Activated naive CD4-positive, alpha-beta T cell treated with Interleukin-2 at 50 U/mL for 16 hours (primary cell): ENCODE results near the gene XRN2.
"Not testable (repeated sequence)": the region's sequence is repeated elsewhere in the genome, so short reads cannot be mapped to it uniquely, and the experiment has no call there.

Experiments
- DNase-seq: peaks from one replicate; pipeline ENCODE4 v3.0.0-alpha.2; 2020

The XRN2 gene

DNA sequence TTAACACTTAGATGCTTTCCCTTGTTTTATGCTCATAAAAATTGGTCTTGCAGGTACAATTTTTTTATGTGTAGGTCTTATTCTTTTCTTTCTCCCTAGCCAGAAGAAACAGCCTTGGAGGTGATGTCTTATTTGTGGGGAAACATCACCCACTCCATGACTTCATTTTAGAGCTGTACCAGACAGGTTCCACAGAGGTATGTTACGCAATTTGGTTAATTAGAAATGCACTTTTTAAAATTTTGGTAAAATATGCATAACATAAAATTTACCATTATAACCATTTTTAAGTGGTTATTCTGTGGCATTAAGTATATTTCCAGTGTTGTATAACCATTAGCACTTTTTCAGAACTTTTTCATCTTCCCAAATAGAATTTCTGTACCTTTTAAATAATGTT lies 52.9 kb downstream of the XRN2 start:
- DNase-seq, result no peak

DNA sequence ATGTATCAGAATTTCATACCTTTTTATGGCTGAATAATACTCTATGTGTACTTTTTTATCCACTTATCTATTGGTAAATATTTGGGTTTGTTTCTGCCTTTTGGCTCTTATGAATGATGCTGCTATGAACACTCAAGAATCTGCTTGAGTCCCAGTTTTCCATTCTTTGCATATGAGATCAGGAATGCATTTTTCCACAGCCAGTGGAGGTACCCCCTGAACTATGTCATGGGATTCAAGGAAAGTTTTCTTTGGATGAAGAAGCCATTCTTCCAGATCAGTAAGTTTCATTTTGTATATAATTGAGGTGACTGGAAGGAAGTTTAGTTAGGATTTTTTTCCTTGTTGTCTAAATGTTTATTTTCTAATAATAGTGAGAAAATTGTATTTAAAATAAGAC lies 53.3 kb downstream of the XRN2 start:
- DNase-seq, result no peak

DNA sequence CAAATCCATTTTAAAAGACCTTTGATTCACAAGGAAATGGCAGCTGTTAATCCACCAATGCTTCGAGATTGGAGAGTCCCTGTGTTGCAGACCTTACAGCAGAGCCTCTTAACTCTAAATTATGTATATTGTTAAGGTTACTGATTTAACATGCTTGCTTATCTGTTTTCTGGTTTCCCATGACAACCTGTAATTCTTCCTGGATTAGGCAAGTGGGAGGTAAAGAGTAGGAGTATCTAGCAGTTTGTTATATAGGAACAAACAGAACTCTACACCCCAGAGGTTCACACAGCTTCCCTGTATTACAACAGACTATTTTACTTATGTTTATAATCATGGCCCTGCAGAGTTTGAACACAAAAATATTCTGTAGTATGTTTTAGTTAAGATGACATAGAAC lies 54.7 kb downstream of the XRN2 start:
- DNase-seq, result no peak

DNA sequence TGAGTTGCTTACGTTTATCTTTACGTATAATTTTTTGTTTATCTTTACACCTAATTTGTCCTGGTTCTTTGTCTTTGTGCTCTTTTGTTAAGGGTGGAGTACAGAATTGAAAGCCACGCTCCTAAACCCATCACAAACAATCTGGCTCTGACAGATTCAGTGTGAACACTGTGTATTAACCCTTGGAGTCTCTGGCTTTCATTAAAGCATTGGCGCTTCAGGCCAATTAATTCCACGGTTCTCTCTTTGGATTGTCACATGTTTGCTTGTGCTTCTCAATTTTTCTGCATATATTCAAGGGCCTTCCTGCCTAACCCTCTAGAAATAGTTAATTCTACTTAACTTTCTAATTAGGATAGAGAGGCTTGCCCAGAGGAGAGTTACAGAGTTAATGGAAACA lies 55.6 kb downstream of the XRN2 start:
- no peak for DNase-seq

DNA sequence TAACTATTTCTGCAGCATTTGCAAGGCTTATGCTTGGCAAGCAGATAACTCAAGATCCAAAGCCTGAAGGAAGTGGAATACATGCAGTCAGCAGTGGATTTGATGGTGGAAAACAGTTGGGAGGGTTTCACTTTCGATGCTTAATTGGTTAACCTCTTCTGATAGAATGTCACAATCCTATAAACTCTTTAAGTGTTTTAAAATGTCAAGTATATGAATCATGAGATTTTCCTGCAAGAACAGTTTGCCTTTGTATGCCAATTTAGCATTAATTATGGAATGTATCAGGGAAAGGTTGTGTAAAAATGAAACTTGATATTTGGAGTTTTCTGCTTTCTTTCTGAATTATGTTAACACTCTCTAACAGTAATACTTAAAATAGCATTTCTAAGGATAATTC lies 57.6 kb downstream of the XRN2 start:
- DNase-seq, result no peak

DNA sequence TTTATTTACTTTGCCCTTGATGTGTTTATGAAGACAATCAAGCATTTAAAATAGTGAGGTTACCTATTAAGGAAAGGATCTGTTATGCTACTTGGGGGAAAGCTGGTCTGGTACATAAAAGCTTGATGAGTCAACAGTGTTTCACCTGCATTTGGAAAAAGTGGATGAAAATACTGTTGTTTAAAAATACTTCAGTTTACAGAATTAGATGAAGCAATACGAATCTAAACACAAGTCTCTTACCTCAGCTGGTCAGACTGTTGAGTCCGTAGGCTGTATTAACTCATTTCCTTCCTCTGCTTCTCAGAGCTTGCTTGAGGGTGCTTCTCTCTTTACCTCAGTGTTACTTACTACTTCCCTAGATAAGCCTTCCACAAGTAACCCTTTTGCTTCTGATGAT lies 58.1 kb downstream of the XRN2 start:
- no peak for DNase-seq

DNA sequence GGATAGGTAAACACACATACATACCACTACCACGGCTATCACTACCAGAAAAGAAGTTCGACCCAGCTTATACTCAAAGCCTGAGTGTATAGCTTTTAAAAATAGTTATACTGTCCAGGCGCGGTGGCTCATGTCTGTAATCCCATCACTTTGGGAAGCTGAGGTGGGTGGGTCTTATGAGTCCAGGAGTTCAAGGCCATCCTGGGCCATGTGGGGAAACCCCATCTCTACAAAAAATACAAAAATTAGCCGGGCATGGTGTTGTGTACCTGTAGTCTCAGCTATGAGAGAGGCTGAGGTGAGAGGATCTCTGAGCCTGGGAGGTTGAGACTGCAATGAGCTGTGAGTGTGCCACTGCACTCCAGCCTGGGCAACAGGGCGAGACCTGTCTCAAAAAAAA lies 61.3 kb downstream of the XRN2 start:
- DNase-seq, result no peak

DNA sequence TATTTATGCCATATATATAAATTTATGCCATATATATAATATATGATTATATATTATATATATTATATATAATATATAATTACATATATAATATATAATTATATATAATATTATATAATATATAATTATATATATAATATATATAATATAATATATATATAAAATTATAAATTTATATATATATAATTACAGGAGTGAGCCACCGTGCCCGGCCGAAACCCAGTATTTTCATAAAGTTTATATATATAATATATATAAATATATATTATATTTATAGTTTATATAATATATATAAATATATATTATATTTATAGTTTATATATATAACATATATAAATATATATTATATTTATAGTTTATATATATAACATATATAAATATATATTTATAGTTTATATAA lies 62.6 kb downstream of the XRN2 start:
- no peak for DNase-seq

DNA sequence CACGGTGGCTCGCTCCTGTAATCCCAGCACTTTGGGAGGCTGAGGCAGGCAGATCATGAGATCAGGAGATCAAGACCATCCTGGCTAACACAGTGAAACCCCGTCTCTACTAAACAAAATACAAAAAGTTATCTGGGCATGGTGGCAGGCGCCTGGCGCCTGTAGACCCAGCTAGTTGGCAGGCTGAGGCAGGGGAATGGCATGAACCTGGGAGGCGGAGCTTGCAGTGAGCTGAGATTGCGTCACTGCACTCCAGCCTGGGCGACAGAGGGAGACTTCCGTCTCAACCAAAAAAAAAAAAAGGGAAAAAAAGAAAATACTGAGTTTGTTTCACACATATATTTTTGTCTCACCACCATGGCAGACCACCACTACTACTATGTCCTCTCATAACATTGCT lies 63.1 kb downstream of the XRN2 start:
- DNase-seq, result not testable (repeated sequence)

DNA sequence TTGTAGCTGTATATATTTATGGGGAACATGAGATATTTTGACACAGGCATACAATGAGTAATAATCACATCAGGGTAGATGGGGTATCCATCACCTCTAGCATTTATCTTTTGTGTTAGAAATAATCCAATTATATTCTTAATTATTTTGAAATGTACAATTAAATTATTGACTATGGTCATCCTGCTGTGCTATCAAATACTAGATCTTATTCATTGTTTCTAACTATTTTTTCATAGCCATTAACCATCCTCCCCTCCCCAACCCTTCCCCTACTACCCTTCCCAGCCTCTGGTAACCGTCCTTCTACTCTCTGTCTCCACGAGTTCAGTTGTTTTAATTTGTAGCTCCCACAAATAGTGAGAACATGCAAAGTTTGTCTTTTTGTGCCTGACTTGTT lies 65.7 kb downstream of the XRN2 start:
- DNase-seq, result no peak

DNA sequence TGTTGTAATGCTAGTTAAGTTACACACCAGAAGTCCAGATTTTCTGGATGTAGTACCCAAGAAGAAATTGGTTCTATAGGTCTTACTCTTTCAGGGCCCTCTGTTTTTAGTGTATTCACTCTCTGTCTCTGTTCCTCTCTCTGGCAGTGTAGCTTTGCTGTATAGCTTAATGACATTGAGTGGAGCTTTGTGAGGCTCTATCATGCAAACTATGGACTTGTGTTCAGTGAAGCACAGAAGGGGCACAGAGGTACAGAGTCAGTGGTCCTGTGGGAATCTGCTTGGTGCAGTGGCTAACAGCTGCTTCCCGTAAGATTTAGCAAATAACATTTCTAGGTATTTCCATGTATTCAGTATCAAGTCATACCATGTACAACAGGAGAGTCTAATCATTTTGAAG lies 68.1 kb downstream of the XRN2 start:
- DNase-seq, result no peak

DNA sequence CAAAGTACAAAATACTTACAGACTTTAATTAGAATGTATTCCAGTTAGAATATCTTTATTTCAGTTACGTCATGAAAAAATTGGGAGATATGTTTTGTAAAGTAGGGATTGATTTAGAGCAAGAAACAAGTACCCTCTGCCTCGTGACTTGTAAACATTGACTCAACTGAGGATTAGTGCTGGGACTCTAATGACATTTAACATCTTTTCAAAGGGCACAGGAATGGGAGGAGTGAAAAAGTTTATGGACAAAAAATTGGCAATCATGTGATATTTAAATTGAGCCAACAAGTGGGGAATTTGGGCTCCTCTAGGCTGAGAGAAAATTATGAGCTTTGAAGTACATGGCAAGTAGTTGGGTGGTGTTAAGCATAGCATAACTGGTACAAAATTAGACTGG lies 68.9 kb downstream of the XRN2 start:
- DNase-seq, result no peak

DNA sequence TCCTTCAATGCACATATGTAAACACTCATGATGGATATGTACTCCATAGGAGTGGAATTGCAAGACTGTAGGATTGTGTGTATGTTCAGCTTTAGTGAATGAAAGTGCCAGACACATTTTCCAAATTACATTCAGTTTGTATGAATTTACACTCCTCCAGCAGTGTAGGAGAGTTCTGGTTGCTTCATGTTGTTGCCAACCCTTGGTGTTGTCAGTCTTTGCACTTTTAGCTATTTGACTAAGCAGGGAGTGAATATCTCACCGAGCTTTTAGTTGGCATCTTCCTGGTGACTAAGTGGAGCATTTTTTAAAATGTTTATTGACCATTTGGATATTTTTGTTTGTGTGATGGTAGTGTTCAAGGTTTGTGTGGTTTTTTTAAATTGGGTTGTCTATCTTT lies 70.3 kb downstream of the XRN2 start:
- no peak for DNase-seq

DNA sequence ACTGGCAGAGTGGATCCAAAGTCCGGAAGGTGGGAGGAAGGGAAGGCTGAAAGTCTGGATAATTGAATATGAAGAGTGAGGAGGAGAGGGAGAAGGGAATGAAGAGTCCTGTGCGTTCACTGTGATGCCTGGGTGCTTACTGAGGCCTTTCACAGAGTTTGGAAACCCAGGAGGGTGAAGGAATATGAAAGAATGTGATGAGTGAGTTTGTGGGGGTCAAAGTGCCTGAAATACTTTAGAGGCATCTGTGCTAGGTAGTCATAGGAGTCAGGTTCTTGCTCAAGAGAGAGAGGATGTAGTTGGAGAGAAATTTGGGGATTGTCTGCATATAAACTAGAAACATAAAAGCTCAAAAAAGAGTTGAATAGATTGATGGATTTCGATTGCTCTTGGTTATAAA lies 73.5 kb downstream of the XRN2 start:
- DNase-seq, result no peak

DNA sequence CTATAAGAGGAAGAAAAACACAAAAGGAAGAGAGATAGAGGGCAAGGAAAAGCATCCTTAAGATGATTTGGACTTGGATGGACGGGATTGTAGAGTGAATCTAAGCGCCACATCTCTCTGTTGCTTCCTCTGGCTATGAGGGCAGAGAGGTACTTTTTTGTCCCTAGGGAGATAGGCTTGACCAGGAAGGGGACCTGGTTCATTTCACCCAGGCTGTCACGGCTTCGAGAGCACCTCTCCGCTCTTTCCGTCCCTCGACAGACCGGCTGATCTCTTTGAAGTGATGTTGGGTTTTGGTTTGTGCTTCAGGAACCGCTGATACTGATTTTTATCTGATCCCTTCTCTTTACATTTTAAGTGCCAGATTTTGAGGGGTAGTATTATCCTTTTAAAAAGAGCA lies 74.6 kb downstream of the XRN2 start:
- DNase-seq, result no peak

DNA sequence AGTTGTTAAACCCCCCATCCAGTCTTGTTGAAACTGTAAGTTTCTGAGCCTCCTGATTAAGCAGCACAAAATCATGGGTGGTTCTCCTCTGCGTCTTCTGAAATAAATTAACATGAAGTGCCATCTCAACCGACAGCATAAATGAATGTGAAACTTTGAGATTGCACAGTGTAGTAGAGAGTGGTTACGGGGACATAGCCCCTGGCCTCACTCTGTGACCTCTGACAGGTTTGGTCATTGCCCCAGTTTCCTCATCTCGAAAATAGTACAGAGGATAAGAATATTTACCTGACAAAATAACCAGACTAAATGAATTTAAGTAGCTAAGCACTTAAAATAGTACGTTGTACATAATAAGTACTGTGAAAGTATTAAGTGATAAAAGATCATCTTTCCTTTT lies 75.1 kb downstream of the XRN2 start:
- no peak for DNase-seq

DNA sequence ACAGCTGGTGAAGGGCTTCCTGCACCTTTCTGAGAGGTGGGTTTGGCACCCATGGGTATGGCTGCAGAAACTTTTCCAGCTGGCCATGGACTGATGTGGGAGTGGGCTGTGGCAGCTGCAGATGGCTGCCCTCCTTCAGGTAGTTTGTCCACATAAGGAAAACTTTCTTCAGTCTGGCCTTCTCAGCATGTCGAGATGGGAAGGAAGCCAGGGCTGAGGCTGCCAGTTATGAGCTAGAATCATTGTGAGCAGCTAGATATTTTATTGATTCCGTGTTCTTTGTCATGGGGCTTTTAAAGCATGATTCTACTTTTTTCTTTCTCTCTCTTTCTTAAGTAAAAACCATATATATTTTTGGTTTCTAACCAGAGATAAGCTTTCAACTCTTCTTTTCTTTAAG lies 77.6 kb downstream of the XRN2 start:
- DNase-seq, result no peak

DNA sequence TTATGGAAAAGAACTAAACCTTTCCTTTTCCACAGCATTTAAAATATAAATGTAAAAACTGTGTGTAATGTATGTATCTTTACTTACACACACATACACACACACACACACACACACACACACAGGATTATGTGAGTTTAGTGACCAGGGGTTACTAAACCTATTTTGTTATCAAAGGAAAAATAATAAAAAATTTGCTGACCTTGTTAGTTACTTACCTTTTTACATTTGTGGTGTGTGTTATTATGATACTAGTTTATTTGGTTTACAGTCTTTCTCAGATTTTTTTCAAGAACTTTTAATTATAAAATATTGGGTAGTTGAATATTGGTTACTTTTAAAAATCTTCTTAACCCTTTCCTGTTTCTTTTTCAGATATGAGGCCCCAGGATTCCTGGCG lies 78.5 kb downstream of the XRN2 start:
- no peak for DNase-seq

DNA sequence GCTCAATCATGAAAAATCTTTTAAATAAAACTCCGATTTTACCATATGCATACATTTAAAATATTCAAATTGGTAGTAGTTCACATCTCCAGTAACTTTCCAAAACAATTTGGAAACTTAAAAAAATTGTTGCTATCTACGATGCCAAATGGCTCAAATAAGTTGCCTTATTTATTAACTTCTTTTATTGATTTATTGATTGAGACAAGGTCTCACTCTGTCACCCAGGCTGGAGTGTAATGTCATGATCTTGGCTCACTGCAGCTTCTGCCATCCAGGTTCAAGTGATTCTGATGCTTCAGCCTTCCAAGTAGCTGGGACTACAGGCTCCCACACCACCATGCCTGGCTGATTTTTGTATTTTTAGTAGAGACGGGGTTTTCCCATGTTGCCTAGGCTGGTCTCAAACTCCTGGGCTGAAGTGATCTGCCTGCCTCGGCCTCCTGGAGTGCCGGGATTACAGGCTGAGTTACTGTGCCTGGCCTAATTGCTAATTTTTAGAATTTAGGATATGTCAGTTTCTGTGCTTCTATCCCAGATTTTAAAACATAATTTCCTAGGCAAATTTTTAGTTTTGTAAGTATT lies 81.3 kb downstream of the XRN2 start:
- no peak for DNase-seq

DNA sequence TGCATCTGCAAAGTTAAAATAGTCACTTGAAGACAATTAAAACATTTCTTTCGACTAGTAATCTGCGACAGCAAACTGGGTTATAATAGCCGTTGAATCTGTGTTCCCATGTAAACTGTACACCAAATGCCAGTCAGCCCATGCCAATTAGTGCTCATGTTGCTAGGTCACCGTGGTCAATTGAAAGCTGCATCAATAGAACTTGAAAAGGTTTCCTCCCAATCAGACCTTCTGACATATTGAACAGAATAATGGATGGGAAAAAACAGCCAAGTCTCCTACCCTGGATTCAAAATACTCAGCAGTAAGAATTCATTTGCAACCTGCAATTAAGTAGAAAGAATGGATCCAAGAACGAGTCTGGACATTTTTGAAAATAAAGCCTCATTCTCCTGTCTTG lies 83.0 kb downstream of the XRN2 start:
- no peak for DNase-seq

DNA sequence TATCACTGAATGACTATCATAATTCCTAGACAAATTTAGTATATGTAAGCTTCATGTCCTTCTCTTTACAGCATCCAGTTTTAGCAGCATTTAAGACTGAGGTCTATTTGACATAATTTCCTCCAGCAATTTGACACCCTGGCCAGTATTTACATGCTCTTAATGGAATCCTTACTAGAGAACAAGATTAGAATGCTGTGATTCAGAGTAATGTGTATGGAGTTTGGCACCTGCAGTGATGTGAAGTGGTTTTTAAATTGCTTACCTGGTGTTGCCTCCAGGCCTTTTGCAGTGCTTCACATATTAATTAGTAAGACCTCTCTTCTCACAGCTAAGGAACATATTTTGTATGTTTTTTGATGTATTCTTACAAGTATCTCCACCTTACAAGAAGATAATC lies 84.4 kb downstream of the XRN2 start:
- DNase-seq, result no peak

DNA sequence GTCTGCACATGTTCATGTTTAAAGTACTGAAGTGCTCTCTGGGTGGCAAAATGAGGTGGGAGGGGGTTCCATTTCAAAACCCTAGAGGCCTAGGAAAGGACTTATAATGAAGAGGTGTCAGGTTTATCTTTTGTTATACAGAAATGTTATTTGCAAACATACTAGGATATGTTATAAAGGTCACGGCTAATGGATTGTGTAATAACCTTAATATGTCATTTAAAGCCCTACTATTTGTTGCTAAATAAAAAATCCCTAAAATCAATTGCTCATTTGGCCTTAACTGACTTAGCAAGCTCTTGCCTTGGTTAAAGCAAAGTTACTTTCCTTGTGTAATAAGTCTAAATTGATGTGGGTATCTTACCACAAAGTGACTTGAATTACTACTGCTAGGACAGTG lies 85.4 kb downstream of the XRN2 start:
- DNase-seq, result no peak

DNA sequence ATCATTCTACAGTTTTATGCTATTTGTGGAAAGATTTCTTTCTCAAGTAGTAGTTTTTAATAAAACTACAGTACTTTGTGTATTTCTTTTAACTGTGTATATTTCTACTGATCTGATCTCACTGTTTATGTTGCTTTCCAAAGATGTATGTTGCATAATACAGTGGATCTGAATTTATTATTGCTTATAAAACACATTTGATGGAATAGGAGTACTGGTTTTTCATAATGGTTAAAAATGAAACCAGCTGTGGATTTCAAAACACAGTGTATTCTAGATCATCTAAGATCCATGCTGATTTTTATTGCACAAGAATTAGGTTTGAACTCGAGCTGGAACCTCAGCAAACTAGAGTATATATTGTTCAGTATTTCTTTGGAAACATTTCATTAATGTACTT lies 86.2 kb downstream of the XRN2 start:
- DNase-seq, result no peak

DNA sequence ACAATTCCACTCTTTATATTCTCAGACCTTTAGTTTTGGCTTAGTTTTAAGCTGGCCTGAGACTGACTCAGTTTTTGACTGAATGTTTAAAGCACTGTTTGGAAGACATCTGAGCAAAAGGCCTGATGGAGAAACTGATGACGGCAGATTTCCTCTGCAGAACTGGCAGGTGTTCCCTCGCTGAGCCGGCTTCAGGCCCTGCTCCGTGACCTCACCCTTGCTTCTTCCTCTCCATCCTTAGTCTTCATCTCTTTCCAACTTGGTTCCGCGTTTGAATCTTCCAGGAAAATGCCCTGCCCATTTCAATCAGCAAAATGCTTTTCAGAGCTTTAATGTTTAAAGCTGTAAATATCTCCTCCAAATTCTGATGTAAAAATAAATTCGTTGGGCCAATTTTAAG lies 87.6 kb downstream of the XRN2 start:
- DNase-seq, result no peak

DNA sequence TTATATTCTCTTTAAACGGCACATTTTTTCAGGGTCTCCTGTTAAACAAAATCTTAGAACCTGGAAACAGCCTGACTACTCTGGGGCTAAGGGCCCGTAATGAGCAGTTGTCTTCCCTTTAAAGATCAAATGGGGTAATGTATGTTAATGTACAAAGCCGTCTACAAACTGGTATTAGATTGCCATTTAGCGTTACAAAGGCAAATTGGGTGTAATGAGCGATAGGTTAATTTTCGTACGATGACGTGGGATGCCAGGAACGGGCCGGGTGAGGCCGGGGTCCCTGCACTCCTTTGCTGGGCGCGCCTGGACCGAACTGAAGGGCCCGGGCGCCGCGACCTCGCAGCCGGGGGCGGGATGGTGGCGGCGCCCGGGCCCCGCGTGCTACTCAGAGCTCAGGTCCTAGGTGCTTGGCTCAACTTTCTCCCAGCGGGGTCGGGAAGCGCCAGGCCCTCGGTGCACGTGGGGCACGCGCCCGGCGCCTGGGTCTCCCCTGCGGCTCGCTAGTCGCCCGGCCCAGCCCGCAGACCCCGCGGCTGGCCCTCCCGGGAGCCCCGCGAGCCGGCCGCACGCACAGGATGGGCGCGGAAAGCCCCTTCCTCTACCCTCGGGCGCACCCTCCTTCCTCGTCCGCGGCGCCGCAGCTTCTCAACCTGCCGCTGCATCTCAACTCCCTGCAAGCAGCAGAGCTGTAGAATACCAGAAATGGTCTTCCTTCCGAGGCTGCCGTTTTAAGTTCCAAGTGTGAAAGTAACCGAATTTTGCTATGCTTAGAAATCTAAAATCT lies 88.2 kb downstream of the XRN2 start:
- DNase-seq, result no peak
